GM19438 (cell line): ENCODE data around the gene ACTL7B.
"Not testable (repeated sequence)": the region's sequence is repeated elsewhere in the genome, so short reads cannot be mapped to it uniquely, and the experiment has no call there.

Experiments used
- ATAC-seq: cut with Tn5 transposase; IDR thresholded peaks from one replicate; pipeline ENCODE4 v1.9.1; 2021; ENCODE audit warnings: low read depth; ENCODE audit not compliant: unreplicated experiment

ACTL7B gene

GRCh38 chr9:108869092-108869725 is 13.4 kb upstream of the ACTL7B start:
- ATAC-seq = no peak

- ATAC-seq = no peak
Observed at GRCh38 chr9:108867829-108868228, 12.0 kb upstream of the ACTL7B start.

- ATAC-seq = no peak
Observed at GRCh38 chr9:108867116-108867515, 11.3 kb upstream of the ACTL7B start.

GRCh38 chr9:108866001-108866420 is 10.2 kb upstream of the ACTL7B start:
- ATAC-seq = no peak

DNA sequence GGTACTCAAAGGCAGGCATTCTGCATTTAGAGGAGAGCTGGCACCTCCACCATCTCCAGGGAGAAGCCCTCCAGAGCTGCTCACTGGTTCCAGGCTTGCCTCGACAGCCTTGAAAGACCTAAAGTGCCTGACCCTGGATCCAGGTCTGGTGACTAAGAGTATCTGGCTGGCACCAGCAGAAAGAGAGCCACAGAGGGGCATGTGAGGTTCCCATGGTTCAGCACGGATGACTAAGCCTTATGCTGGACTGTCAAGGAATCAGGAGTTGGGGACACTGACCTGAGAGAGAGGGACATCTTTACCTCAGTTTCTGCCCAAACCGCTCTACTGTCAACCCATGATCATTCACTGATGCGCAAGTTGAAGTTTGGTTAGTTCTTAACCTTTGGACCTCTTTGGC is 9.3 kb upstream of the ACTL7B start:
- ATAC-seq = no peak

DNA sequence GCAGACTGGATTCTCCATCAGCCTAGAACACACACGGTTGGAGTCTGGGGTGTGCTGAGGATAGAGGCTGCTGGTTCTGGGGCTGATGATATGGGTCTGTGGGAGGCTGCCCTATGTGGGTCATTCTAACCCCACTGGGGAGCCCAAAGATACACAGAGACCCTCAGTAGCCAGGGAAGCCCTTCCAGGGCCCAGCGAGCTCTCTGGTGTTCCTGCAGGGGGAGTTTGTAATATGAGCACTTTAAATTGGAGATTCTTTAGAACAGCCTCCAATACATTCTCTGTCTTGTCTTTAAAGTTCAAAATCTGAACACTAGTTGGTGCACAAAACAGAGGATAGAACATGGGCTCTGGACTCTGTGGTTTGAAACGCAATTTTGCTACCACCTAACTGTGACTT is 8.7 kb upstream of the ACTL7B start:
- ATAC-seq = no peak

- ATAC-seq = no peak
Observed at GRCh38 chr9:108863891-108864290, 8.1 kb upstream of the ACTL7B start.

- no peak for ATAC-seq
Observed at GRCh38 chr9:108861997-108862396, 6.2 kb upstream of the ACTL7B start, which contains the start of gene ACTL7A. ACTL7A (plus strand) TSS chr9:108862266; CDS start chr9:108862323, 57 bp downstream.

DNA sequence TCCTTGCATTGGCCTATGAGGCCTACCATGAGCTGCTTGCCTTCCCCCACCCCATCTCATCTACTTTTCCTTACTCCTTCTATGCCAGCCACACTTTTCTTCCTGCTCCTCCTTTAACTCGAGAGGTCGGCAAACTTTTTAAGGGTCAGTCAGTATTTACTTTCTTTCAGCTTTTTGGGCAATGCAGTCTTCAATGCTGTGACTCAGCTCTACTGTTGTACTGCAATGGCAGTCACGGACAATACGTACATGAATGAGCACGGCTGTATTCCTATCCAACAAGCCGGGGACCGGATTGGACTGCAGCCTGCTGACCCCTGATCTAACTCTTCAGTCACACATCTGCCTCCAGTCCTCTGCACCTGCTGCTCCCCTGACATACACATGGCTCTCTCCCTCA is 5.7 kb upstream of the ACTL7B start:
- ATAC-seq = no peak

GRCh38 chr9:108860764-108861163 is 5.0 kb upstream of the ACTL7B start:
- ATAC-seq = no peak

DNA sequence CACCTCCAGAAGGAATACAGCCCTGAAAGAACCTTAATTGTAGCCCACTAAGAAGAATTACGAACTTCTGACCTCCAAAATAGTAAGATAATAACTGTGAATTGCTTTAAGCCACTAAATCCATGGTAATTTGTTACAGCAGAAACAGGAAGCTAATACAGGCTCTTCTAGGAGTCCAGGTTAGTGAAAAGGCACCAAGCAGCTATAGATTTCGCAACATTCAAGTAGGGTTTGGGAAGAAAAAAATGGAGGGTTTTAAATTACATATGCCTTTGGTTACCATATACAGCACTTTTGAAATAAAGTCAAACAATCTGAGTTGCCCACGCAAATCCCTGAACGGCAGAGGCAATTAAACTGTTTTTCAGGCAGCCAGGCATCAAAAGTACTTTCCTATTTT is 4.6 kb upstream of the ACTL7B start:
- ATAC-seq = no peak

DNA sequence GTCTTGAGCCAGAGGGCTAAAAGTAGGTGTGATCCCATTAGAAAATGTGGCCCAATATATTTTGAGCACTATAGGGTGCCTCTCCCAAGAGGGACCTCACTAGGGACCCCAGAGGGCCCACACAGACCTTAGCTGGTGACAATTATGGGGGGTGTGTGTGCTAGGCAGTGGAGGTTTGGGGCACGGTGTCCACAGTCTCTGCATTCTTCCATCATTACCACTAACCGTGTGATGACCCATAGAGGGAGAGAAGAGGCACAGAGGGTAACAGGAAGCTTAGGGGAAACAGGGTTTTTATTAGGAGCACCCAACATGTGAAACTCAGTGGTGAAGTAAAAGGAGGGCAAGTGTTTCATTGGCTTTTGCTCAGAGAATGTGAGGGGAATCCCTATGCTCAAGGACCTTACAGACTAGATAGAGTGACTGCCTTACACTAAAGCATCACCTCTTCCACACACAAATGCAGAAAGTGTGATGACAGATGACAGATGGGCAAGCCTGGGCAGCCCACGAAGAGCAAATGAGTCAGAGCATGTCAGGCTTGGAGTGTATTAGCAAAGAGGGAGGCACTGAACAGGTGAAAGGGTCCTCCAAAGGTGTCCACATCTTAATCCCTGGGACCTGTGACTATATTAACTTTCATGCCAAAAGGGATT is 3.8 kb upstream of the ACTL7B start:
- no peak for ATAC-seq

DNA sequence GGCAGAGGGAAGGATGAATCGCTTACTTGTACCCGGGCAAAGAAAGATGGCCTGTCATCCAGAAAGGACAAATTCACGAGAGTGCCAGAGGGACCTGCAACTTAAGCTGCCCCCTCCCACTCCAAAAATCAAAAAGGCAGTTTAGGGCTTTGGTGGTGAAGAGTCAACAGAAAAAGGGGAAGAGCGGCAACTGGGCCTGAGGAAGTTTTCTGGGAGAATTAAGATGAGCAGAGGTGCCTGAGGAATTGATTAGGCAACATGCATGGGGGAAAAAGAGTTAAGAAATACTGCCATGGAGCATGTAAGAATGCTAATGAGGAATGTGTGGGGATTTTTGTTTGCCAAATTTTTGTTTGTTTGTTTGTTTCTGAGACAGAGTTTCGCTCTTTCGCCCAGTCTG is 1.8 kb upstream of the ACTL7B start:
- ATAC-seq = no peak

DNA sequence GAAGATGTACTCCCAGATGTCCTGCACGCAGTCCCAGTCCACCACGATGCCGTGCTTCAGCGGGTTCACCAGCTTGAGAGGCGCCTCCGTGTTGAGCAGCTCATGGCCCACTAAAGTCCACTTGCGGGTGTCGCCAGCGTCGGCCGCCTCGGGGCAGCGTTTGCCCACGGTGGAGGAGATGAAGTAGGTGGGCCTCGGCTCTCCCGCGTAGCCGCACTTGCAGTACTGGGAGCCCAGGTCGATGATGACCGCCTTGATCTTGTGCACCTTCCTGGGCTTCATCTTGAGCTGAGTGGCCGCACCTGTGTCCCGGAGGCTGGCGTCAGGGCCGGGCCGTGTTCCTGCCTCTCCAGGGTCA is 278 bp downstream of the ACTL7B start:
- ATAC-seq = no peak

- ATAC-seq = no peak
Observed at GRCh38 chr9:108854641-108855528, 901 bp downstream of the ACTL7B start.

GRCh38 chr9:108854094-108854493 is 1.7 kb downstream of the ACTL7B start:
- ATAC-seq = no peak

GRCh38 chr9:108852079-108852478 is 3.7 kb downstream of the ACTL7B start:
- no peak for ATAC-seq

GRCh38 chr9:108851138-108851537 is 4.6 kb downstream of the ACTL7B start:
- no peak for ATAC-seq

DNA sequence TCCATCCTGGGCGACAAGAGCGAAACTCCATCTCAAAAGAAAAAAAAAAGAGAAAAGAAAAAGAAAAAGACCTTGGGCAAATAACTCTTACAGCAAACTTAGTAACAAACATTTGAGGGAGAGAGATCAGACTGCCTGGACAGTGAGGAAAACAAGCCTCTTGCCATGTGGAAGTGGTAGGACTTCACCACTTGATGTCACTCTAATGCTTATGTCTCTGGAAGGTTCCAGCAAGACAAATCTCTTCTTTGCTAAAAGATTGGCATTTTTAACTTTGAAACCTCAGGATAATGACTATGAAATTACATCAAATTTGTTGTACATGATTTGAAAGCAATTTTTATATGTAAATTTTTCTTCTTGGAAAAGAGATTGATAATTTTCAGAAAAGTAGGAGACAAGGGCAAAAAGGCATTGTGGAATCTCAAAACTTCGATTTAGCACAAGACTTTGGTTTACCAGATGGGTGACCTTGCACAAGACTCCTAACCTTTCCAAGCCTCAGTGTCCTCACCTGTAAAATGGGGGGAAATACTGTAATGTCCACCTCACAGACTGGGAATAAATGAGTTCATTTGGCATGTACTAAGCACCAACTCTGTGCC is 5.4 kb downstream of the ACTL7B start:
- ATAC-seq = no peak

GRCh38 chr9:108848296-108848695 is 7.5 kb downstream of the ACTL7B start:
- not testable (repeated sequence) for ATAC-seq

DNA sequence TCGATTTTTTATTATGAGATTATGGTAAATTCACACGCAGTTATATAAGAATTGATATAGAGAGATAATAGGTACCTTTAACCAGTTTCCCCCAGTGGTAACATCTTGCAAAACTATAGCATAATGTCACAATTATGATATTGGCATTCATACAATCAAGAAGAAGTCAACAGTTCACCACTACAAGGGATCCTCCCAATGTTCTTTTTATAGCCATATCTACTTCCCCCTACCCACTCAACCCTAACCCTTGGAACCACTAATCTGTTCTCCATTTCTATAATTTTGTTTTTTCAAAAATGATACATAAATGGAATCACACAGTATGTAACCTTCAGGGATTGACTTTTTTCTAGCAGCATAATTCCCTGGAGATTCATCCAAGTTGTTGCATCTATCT is 9.8 kb downstream of the ACTL7B start:
- ATAC-seq = no peak
